ENCODE measurements around the gene GPR4.

DNA sequence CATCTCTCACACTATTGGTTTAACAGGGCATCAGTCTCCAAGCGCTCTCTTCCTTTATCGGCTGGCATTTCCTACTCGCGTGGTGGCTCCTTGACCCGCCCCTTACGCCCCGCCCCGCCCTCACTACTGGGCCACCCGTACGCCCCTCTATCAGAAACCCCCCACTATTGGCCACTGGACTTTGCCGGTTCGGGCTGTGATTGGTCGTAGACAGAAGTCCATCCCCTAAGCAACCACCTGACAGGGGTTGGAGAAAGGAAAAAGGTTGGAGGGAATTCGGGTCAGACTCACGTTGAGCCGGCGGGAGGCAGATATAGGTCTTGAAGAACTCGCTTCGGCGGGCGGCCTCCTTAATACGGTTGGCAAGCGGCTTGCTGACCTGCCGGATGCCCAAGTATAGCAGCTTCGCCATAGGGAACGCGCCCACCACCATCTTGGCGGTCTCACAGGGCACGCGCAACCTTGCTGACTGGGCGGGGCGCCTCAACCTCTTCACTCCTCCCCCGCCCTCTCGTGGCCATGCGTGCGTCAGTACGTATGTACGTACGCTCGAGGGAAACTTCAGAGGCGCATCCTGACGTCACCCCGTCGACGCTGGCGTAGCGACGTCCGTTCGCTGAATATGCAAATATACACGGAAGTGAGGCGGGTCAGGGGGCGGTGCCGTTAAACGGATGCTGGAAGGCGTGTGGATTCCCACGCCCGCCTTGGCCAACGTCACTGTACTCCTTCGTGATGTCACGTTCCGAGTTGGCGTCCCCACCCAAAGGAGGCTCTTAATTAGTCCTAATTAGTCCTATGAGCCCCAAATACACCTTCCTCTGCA, 17.5 kb downstream of the GPR4 start, which contains the start of gene OPA3:
- TF ChIP-seq CTCF (conservative IDR thresholded peaks at IDR 0.05; ENCODE audit: low read length) = no peak
- no peak for TF ChIP-seq EZH2phosphoT487 (IDR thresholded peaks at IDR 0.05; ENCODE audit: borderline replicate concordance, low read depth, low read length)

Measured in OCI-LY7 (cell line).